NCI-H748 treated with DMSO at 0.1 percent for 48 hours (cell line): ENCODE measurements around the gene CACHD1.

Experiments
- DNase-seq: peaks from one replicate; lab custom pipeline; 2025; lab: John Stamatoyannopoulos, UW

Gene CACHD1

DNA sequence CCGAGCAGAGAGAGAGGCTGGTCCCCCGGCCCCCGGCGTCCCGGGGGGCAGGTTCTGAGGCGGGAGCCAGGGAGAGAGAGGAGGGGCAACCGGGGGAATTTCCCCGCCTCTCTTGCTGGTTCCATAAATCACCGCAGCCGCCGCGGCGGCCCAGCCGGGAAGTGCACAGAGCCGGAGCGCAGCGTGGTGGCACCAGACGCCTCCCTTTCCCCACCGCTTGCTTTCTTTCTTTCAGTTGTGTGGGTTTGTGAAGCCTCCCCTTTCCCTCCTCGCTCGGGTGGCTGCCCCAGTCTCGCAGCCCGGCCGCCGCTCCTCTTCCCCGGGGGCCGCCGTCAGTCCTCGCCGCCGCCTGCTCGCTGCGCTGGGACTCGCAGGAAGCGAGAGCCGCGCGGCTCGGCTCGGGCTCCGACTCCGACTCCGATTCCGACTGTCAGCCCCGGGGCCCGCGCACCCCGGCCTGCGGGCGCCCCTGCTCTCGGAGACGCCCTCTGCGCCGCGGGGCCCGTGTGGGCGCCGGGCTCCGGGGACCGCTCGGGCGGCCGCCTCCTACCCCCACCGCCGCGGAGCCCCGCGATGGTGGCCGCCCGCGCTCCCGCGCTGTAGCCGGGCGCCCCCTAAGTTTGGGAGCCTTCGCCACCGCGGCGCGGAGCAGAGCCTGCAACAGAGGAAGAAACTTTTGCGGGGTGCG, at the start of gene CACHD1:
Gene CACHD1 (plus strand): TSS at position 153 of the 688 bp plus-strand sequence. CDS start 616 bp downstream, outside the sequence.
- DNase-seq = peak; percentile 54

DNA sequence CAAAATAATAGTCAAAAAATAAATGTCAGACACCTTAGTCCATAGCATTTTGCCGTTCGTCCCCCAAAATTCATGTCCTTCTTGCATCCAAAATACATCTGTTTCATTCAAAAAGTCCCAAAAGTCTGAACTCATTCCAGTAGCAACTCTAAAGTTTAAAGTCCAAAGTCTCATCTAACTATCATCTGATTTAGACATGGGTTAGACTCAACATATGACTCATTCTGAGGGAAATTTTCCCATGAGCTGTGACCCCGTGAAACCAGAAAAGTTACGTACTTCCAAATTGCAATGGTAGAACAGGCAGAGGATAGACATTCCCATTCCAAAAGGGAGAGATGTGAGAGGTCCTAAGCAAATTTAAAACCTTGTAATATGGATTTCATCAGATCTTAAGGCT, 48.6 kb upstream of the CACHD1 start:
- DNase-seq = no peak

DNA sequence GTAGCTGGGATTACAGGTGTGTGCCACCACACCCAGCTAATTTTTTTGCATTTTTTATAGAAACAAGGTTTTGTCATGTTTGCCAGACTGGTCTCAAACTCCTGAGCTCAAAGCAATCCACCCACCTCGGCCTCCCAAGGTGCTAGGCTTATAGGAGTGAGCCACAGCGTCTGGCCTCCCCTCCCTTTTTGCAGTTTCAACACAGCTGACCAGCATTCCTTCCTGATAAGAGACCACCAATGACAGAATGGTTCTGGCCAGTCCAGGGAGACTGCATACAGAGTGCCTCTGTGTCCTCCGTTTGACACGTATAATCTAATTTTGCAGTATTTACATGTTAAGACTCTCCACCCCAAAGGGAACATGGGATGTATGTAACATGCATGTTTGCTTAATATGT, 46.4 kb upstream of the CACHD1 start:
- no peak for DNase-seq

DNA sequence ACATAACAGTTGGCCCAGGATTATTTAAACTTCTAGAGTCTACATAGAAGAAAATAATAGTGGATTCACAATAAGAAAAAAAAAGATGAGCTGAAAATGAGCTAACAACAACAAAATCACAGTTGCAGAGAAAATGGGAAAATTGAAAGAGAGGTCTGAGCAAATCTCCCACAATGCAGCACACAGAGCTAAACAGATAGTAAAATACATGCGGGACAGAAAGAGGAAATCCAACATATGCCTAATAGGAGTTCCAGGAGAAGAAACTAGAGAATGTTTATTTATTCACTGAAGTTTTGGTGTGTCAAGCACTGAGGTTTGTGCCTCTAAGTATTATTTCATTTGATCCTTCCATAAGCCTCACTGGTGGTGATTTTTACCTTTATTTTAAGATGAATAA, 45.5 kb upstream of the CACHD1 start:
- DNase-seq = no peak

DNA sequence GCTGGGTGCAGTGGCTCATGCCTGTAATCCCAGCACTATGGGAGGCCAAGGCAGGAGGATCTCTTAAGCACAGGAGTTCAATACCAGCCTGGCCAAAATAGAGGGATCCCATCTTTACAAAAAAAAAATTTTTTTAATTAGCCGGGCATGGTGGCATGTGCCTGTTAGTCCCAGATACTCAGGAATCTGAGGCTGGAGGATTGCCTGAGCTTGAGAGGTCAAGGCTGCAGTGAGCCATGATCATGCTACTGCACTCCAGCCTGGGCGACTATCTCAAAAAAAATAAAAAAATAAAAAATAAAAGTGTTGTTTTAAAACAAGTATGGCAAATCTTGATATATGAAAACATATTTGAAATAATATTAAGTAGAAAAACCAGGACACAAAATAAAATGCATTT, 44.4 kb upstream of the CACHD1 start:
- DNase-seq = no peak

DNA sequence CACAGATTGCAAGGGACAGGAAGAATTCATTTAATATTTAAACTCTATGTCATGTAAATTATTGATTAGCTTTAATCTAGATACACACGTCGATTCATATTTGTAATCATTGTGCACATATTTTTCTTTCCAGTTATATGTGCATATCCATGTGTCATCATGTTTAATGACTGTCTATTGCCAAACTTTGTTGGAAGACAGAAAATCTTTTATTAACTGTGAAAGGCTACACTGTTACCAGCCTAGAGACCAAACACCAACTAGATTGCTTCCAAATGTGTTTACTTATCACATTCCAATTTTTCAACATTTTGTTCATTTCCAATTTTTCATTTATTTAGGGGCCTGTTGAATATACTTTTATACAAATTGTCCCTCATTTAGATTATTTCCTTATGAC, 43.2 kb upstream of the CACHD1 start:
- no peak for DNase-seq

DNA sequence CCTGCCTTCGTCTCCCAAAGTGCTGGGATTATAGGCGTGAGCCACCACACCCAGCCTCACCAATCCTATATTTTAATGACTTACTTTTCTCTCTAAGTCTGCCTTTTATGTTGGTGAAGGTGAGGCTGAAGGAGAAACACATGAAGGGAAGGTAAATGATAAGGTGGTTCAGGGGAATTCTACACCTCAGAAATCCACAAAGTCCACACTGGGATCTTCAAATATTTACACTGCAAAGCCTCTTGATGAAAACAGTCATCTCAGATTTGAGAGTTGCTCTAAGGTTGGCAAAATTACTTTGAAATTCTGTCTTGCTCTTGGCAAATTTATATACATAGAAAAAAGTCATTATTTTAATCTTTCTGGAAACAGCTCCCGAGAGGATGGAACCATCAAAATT, 42.0 kb upstream of the CACHD1 start:
- DNase-seq = no peak

DNA sequence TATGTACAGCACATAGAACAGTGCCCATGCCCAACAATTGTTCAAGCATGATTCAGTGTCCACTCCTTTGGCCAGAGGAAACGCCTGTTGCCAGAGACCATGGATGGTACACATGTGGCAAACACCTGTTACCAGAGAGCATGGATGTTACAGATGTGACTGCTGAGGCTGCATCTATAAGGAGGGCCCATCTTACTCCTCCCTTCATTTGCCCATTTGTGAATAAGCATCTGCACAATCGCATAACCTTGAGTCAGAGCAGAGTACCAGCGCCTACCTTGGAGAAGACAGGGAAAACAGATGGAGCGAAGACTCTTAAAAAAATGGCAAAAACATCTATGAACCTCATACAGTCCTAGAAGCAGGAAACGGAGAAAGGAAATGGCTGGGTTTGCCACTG, 36.6 kb upstream of the CACHD1 start:
- no peak for DNase-seq

DNA sequence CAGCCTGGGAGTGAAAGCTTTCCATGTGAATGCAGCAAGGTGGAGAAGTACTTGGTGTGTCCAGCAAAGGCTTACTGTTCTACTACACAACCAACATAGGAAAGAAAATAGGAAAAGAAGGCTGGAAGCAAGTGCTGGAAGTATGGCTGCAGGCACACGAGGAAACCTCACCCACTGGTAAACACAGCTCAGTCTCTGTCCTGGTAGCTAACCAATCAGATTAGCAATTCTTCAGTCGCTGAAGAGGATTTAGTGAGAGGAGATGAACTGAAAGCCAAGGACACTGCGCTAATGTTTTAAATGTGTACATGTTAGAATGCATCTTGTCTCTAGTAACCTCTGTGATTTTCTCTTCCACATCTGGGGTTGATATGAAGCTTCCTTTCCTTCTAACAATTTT, 36.2 kb upstream of the CACHD1 start:
- DNase-seq = no peak

DNA sequence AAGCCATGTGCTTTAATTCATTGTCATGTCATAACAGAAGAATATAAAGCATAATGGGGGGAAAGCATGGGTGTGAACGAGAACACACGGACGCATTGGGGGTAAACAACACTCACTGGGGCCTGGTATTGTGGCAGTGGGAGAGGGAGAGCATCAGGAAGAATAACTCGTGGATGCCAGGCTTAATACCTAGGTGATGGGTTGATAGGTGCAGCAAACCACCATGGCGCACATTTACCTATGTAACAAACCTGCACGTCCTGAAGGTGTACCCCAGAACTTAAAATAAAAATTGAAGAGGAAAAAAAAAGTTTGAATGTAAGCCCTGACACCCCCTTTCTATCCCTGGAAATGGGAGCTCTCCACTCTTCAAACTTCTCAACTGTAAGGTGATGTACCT, 34.9 kb upstream of the CACHD1 start:
- no peak for DNase-seq

DNA sequence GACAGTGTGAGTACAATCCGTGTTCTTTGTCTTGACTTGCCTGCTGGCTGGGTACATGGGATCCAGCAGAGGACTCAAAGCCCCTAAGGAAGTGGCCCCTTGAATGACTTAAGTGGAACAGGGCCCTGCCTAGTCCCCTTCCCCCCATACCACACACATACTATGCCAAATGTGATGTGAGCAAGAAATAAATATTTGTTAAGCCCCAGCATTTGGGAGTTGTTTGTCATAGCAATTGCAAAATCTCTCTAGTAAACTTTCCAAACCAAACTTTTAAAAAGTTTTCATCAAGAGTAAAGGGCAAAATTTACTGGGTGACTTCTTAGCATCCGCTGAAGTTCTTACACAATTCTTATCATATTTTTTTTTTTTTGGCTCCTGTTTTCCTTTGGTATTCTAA, 32.5 kb upstream of the CACHD1 start:
- DNase-seq = no peak

DNA sequence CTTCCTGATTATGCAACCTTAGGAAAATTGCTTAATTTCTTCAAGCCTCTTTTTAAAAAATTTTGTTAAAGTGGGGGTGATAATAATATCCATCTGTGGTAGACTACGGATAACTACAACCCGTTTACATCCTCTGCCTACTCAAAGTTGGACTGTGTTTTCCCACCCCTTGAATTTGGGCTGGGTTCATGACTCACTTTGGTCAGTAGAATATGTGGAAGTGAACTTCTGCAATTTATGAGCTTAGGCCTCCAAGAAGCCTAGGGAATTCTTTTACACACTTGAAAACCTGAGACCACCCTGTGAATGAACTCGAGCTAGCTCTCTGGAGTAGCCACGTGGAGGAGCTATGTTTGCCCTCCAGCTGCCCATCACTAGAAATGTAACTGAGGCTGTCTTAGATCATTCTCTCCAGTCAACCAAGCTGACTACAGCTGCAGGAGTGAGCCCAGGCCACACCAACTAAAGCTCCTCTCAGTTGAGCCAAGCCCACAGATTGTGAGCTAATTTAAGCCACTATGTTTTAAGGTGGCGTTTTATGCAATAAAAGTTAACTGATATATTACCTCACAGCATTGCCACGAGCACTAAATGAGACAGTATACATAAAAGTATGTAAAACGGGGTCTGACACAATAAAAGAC, 29.6 kb upstream of the CACHD1 start:
- no peak for DNase-seq

DNA sequence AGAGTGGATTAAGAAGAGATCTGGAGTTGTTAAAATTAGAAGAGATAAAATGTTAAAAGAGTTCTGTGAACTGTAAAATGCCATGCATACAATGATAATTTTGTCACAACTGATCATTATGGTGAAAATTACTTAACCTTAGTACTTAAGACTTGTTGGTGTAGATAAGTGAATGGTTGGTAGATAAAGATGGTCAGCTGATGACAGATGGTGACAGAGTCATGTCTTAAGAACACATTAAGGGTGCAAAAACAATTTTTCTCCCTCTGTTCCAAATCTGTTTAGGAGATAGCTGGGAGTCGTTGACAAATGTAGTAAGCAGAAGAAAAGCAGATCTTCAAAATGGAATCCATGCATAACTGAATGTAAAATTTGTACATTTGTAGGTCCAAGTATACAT, 18.5 kb upstream of the CACHD1 start:
- no peak for DNase-seq

DNA sequence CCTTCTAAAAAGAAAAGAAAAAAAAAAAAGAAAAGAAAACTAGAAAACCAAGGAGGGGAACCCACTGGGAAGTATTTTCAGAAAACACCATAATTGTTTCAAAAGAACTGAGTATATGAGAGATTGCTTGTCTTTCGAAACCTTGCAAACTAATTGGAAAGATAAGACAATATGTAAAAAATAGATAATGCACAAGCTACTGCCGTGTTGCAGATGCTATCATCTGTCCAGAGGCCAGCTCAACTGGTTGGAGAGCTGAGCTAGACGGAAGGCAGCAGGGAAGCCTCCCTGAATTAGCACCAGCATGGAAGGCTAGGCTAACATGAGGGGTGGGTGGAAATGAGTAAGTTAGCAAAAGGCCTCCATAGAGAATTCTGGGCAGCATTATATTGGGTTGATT, 16.2 kb upstream of the CACHD1 start:
- no peak for DNase-seq

DNA sequence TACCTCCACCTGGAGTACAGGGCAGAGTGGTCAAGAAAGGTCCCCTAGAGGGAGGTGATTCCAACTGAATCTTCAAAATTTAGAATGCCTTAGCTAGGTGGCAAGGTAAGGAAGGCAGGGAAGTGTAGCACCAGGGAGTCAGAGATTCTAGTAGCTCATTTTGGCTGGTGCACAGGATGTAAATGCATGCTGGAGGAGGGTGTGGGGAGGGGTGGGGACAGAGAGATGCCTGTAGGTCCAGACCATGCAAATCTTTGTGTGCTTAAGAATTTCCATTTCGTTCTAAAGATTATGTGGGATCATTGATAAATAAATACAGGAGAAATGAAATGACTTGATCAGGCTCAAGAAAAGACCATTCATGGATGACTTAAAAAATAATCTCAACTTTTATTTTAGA, 11.0 kb upstream of the CACHD1 start:
- no peak for DNase-seq

DNA sequence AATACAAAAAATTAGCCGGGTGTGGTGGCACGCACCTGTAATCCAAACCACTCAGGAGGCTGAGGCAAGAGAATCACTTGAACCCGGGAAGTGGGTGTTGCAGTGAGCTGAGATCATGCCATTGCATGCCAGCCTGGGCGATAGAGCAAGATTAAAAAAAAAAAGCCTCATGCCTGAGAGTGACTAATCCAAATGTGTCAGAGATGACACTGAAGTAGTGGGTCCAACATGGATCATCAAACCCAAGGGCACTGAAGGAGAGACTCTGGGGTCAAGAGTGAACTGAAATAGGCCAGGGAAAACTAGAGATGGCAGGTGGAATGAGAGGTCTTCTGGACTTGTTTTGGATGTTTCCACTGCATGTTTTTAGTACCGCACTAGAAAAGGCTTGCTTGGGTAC, 10.2 kb upstream of the CACHD1 start:
- DNase-seq = no peak

DNA sequence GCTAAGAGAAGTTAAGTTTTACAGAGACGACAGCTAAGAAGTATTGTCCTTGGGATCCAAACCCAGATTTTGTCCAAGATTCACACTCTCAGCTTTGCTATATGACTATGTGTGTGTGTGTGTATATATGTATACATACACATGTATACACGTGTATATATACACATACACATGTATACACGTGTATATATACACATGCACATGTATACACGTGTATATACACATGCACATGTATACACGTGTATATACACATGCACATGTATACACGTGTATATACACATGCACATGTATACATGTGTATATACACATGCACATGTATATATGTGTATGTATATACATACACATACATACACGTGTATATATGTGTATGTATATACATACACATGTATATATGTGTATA, 3.9 kb upstream of the CACHD1 start:
- DNase-seq = no peak

DNA sequence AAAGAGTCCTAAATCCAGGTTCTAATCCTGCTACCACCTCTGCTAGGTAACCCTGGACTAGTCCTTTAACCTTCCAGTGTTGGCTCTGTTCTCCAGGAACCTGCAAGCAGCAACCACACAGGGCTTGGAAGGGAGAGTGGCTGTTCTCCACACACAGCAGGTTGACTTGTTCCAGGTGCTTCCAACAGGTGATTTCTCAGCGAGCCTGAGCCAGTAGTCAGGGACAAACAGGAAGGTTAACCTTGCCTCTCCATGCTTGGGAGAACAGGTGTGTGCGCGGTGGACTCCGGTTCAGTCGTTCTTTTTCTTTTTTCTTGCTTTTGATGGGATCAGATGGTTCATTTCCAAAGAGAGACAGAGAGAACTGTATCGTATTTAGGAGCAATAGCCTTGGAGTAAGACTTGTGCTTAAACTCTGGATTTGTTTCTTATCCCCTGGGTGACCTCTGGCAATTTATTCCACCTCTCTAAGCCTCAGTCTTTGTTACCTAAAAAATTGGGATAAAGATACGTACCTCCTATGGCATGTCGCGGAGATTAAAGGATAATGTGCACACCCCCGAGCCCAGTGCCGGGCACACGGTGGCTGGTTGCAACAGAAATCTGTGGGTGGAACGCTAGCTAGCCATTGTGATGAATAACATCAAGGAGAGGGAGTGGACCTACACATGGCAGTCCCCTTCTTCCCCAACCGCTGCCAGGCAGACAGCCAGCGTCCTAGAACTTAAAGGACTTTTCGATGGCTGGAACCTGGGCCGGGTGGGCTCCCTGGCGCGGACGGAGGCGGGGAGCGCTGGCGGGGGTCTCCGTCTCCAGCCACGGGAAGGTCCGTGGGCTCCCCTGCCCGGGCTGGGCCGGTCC, 583 bp upstream of the CACHD1 start:
- no peak for DNase-seq

DNA sequence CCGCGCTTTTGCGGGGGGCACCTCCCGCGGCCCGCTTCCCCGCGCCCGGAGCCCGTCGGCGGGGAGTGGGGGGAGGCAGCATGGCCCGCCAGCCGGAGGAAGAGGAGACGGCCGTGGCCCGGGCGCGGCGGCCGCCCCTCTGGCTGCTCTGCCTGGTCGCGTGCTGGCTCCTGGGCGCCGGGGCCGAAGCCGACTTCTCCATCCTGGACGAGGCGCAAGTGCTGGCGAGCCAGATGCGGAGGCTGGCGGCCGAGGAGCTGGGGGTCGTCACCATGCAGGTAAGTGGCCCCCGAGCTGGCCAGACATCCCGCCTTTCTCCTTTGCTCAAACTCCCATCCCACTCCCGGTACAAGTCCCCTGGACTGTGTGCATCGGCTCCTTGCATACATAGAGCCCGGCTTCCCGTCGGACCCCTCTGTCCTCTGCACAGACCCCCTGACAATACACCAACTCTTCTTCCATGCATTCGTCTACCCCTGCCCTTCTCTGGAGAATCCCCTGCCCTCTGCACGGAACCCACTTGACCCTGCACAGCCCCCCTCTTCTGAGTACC, 812 bp downstream of the CACHD1 start:
- no peak for DNase-seq

DNA sequence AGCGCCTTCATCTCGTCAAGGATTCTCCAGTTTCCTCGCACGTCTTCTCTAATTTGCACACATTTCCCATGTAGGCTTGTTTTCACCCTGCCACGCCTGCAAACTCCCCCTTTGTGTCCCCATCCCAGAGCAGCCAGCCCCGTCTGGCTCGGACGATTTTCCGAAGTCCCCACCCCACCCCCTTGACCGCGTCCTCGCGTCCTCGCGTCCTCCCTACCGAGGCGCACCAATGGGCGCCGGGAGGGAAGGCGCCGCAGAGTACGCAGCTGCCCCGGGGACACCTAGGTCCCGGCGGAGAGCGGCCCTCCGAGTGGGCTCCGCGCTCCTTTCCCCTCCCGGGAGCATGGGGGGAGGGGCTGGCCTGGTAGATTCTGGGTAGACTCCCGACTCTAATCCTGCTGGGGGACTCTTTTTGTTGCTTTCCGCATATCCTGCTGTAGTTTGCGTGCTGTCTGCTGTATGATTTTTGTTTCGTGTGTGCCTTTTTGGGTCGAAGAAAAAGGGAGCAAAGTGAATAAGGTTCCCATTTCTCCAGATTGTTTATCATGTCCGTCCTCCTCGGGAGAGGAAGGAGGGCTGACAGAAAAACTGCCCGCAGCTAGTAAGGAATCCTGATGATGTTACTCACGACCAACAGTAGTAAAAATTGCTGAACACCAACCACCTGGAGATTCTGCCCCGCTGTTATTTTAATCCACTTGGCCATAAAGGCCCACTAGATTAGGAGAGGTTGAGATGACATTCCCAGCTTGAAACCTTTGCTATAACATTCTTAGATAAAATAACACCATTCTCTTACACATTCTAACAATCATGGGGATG, 1.5 kb downstream of the CACHD1 start:
- DNase-seq = peak; percentile 25

DNA sequence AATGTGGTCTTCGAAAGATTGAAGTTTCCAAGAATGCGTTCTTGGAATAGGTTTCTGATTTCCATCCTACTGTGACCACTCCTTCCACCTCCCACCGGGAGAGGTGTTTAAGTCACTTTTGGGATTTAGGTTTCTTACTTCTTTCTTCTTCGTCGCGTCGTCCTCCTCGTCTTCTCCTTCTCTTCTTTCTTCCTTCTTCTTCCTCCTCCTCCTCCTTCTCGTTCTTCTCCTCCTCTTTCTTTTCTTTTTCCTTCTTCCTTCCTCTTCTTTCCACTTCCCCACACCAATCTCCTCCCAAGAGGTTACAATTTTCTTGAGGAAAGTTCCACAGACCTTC, 2.1 kb downstream of the CACHD1 start:
- no peak for DNase-seq

DNA sequence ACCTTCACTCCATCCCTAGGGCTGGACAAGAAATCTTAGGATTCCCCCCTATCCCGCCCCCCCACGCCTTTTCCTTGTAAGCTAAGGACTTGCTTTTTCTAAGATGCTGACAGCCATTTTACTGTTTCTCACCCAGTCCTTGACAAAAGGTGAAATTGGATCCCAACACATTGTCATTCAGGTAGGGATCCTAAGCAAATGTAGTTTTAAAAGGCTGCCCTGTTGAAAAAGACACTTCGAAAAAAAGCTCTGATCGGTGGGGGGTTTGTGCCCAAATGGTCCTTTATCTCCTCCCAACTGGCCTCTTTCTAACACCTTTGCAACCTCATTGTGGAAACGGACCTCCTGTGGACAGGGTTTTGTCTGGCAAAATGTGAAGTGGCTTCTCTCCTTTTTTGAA, 2.9 kb downstream of the CACHD1 start:
- DNase-seq = peak; percentile 76
